Stimulated activated CD4-positive, alpha-beta T cell treated with anti-CD3 and anti-CD28 coated beads, Interleukin-1b, Interleukin-23, amount 100 ng/mL, for 24 hours (primary cell): ENCODE results near the gene CABLES1.
"Not testable (repeated sequence)": the region's sequence is repeated elsewhere in the genome, so short reads cannot be mapped to it uniquely, and the experiment has no call there.

Experiments
- DNase-seq, 4 experiments: peaks; one replicate each; pipeline ENCODE4 v3.0.0-alpha.2; 2020; ENCODE audit warnings: low read depth in 4 of 4, low spot score in 1 of 4

CABLES1 gene

GRCh38 chr18:23259701-23260681 lies 124.7 kb downstream of the CABLES1 start:
- no peak for DNase-seq

GRCh38 chr18:23260926-23261590 lies 125.8 kb downstream of the CABLES1 start:
- DNase-seq, result no peak

- DNase-seq, result no peak
These were observed 128.4 kb downstream of the CABLES1 start for GRCh38 chr18:23263551-23264235.

GRCh38 chr18:23265682-23266399 lies 130.6 kb downstream of the CABLES1 start:
- no peak for DNase-seq

GRCh38 chr18:23266717-23267446 lies 131.6 kb downstream of the CABLES1 start:
- no peak for DNase-seq

- no peak for DNase-seq
These were observed 132.1 kb downstream of the CABLES1 start for GRCh38 chr18:23267447-23267776.

GRCh38 chr18:23268641-23269040 lies 133.4 kb downstream of the CABLES1 start:
- no peak for DNase-seq

GRCh38 chr18:23269068-23269467 lies 133.8 kb downstream of the CABLES1 start:
- not testable (repeated sequence) for DNase-seq

- DNase-seq, result no peak
These were observed 134.6 kb downstream of the CABLES1 start for GRCh38 chr18:23269928-23270327.

GRCh38 chr18:23270986-23271680 lies 135.8 kb downstream of the CABLES1 start:
- DNase-seq, result no peak

GRCh38 chr18:23272498-23273232 lies 137.4 kb downstream of the CABLES1 start:
- DNase-seq, result no peak

- DNase-seq, result no peak
These were observed 138.2 kb downstream of the CABLES1 start for GRCh38 chr18:23273443-23273966.

GRCh38 chr18:23274638-23275482 lies 139.6 kb downstream of the CABLES1 start:
- DNase-seq, result no peak

GRCh38 chr18:23276451-23276850 lies 141.2 kb downstream of the CABLES1 start:
- DNase-seq, result no peak

GRCh38 chr18:23277399-23277798 lies 142.1 kb downstream of the CABLES1 start:
- DNase-seq, result no peak

- no peak for DNase-seq
These were observed 144.6 kb downstream of the CABLES1 start for GRCh38 chr18:23279931-23280330.

GRCh38 chr18:23280844-23281243 lies 145.6 kb downstream of the CABLES1 start:
- DNase-seq, result no peak
